ENCODE results near the gene TMEM170B.

GRCh38 chr6:11491596-11492463 lies 45.7 kb upstream of the TMEM170B start:
- TF ChIP-seq, protein P1, sequence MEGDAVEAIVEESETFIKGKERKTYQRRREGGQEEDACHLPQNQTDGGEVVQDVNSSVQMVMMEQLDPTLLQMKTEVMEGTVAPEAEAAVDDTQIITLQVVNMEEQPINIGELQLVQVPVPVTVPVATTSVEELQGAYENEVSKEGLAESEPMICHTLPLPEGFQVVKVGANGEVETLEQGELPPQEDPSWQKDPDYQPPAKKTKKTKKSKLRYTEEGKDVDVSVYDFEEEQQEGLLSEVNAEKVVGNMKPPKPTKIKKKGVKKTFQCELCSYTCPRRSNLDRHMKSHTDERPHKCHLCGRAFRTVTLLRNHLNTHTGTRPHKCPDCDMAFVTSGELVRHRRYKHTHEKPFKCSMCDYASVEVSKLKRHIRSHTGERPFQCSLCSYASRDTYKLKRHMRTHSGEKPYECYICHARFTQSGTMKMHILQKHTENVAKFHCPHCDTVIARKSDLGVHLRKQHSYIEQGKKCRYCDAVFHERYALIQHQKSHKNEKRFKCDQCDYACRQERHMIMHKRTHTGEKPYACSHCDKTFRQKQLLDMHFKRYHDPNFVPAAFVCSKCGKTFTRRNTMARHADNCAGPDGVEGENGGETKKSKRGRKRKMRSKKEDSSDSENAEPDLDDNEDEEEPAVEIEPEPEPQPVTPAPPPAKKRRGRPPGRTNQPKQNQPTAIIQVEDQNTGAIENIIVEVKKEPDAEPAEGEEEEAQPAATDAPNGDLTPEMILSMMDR (conservative IDR thresholded peaks at IDR 0.05) = no peak
- no peak for TF ChIP-seq EZH2 (IDR thresholded peaks at IDR 0.05; ENCODE audit: low read depth)

All from PC-9 (cell line).